ELR (cell line): Measurements from ENCODE around the gene SLC35D2.
"Not testable (repeated sequence)": the region's sequence is repeated elsewhere in the genome, so short reads cannot be mapped to it uniquely, and the experiment has no call there.

ENCODE experiments used
- DNase-seq: peaks from one replicate; pipeline ENCODE4 v3.0.0-alpha.2; 2015; ENCODE audit warnings: low read depth

SLC35D2 gene

GRCh38 chr9:96309850-96310249 is 73.7 kb downstream of the SLC35D2 start:
- no peak for DNase-seq

- DNase-seq = not testable (repeated sequence)
Observed at GRCh38 chr9:96306958-96307357, 76.6 kb downstream of the SLC35D2 start.

- no peak for DNase-seq
Observed at GRCh38 chr9:96305171-96305570, 78.3 kb downstream of the SLC35D2 start.

- DNase-seq = no peak
Observed at GRCh38 chr9:96304230-96304629, 79.3 kb downstream of the SLC35D2 start.

GRCh38 chr9:96302021-96302420 is 81.5 kb downstream of the SLC35D2 start, which contains the start of gene HSD17B3:
TSS of gene HSD17B3 (minus strand) at chr9:96302176. CDS start at chr9:96302104, 72 bp downstream.
- DNase-seq = no peak

GRCh38 chr9:96299823-96300222 is 83.7 kb downstream of the SLC35D2 start:
- DNase-seq = peak; percentile 44

GRCh38 chr9:96294159-96294545 is 89.4 kb downstream of the SLC35D2 start:
- no peak for DNase-seq

GRCh38 chr9:96293498-96294158 is 89.9 kb downstream of the SLC35D2 start:
- peak; percentile 64 for DNase-seq

- DNase-seq = no peak
Observed at GRCh38 chr9:96289392-96289791, 94.1 kb downstream of the SLC35D2 start.

- no peak for DNase-seq
Observed at GRCh38 chr9:96281641-96282040, 101.9 kb downstream of the SLC35D2 start.

- no peak for DNase-seq
Observed at GRCh38 chr9:96279932-96280331, 103.6 kb downstream of the SLC35D2 start.

GRCh38 chr9:96274939-96275338 is 108.6 kb downstream of the SLC35D2 start:
- no peak for DNase-seq
